HepG2 (cell line): ENCODE results near the gene CHMP6. TPM values are rescaled to one million over a fixed set of nuclear protein-coding genes. Genes with fewer than 3 reads are reported as not detected.
A peak's percentile ranks its signal among the peaks of the same experiment; 100 is the strongest.

Source experiments
- ATAC-seq: fragments of 200-7000 bp; cut with Tn5 transposase; 3 replicates; pipeline ENCODE4 v1.9.1; 2020; ENCODE audit warnings: mild to moderate bottlenecking, moderate library complexity
- BruUV-seq: library from RNA; stranded (reverse); fragments of 400-500 nt; replicated peaks from 2 replicates; lab custom pipeline; 2021; lab: Mats Ljungman, UMichigan
- CTCF ChIA-PET: fragments of 300-600 bp; formaldehyde crosslinking; extraction: SDS; loops from one replicate; lab custom pipeline; 2021; ENCODE audit warnings: low total read pairs, inconsistent platforms, low intra/inter-chr PET ratio; lab: Yijun Ruan, JAX
- POLR2A ChIA-PET: fragments of 350-600 bp; sonication (Branson Sonifier 250); formaldehyde crosslinking; loops from one replicate; lab custom pipeline; 2020; ENCODE audit warnings: antibody characterized with exemption, inconsistent platforms; lab: Yijun Ruan, JAX
- DNase-seq: peaks from one replicate; pipeline ENCODE4 v3.0.0-alpha.2; 2015; ENCODE audit warnings: low spot score
- FAIRE-seq: peaks from 3 replicates; lab custom pipeline; 2011; peaks lifted over from hg19 to GRCh38; lab: Jason Lieb, UNC
- H2AFZ ChIP-seq: one replicate; pipeline ENCODE4 v1.6.1; 2011; ENCODE audit warnings: low read length, inconsistent platforms
- H3K27ac ChIP-seq: fragments of 300-600 bp; 3 replicates; pipeline ENCODE4 v1.8.0; 2011; ENCODE audit warnings: mixed run types, mild to moderate bottlenecking, mixed read lengths, low read length, inconsistent platforms; ENCODE audit not compliant: insufficient read depth; ENCODE audit errors: extremely low read length
- H3K27me3 ChIP-seq, 2 experiments: fragments of 200-600 bp in 1 of 2; 2 replicates in 1 of 2; 3 replicates in 1 of 2; pipeline versions ENCODE4 v1.6.0 to v1.8.0; 2011; ENCODE audit warnings: low read length in 2 of 2, mild to moderate bottlenecking in 2 of 2, moderate library complexity in 2 of 2, inconsistent platforms in 1 of 2; ENCODE audit not compliant: insufficient read depth in 2 of 2, control insufficient read depth in 1 of 2
- H3K36me3 ChIP-seq, 2 experiments: fragments of 200-600 bp in 1 of 2; replicated peaks in 1 of 2; 2 replicates in 1 of 2; 3 replicates in 1 of 2; pipeline versions ENCODE4 v1.5.1 to v1.8.0; 2011; ENCODE audit warnings: low read length in 2 of 2, inconsistent platforms in 1 of 2; ENCODE audit not compliant: insufficient read depth in 2 of 2, control insufficient read depth in 1 of 2
- H3K4me1 ChIP-seq: 2 replicates; pipeline ENCODE4 v1.5.1; 2012; ENCODE audit warnings: low read length, inconsistent platforms; ENCODE audit not compliant: insufficient read depth
- H3K4me2 ChIP-seq: 2 replicates; pipeline ENCODE4 v1.6.0; 2011; ENCODE audit warnings: low read depth, low read length, inconsistent platforms
- H3K4me3 ChIP-seq, 3 experiments: fragments of 200-600 bp in 1 of 3; sonication (generic), shearing (Covaris generic) in 1 of 3; replicated peaks in 1 of 3; 2 replicates each; pipeline ENCODE4 v1.5.1; 2011 to 2016; ENCODE audit warnings: low read length in 3 of 3, inconsistent platforms in 2 of 3, low read depth in 2 of 3, mild to moderate bottlenecking in 2 of 3, control low read depth in 1 of 3, mixed read lengths in 1 of 3; ENCODE audit not compliant: insufficient read depth in 1 of 3
- H3K79me2 ChIP-seq: one replicate; pipeline ENCODE4 v1.6.1; 2011; ENCODE audit warnings: low read length, inconsistent platforms; ENCODE audit not compliant: insufficient read depth
- H3K9ac ChIP-seq: 2 replicates; pipeline ENCODE4 v1.6.0; 2011; ENCODE audit warnings: mild to moderate bottlenecking, low read depth, low read length, inconsistent platforms; ENCODE audit not compliant: insufficient read depth
- H3K9me3 ChIP-seq: 2 replicates; pipeline ENCODE4 v1.5.1; 2012; ENCODE audit warnings: mild to moderate bottlenecking, low read length
- H4K20me1 ChIP-seq: 2 replicates; pipeline ENCODE4 v1.6.0; 2011; ENCODE audit warnings: inconsistent platforms, mild to moderate bottlenecking, low read length, moderate library complexity; ENCODE audit not compliant: insufficient read depth
- AGO2 ChIP-seq: fragments of 200-400 bp; formaldehyde crosslinking; optimal IDR thresholded peaks from 2 replicates; pipeline ENCODE3; 2017; ENCODE audit warnings: mild to moderate bottlenecking, low read depth, low read length, moderate library complexity
- ATRX ChIP-seq: sonication (generic); formaldehyde crosslinking; IDR thresholded peaks from 2 replicates; pipeline ENCODE4 v1.4.0; 2020; ENCODE audit warnings: missing genetic modification reagents, borderline replicate concordance
- DZIP1 ChIP-seq: sonication (generic); formaldehyde crosslinking; IDR thresholded peaks from 2 replicates; pipeline ENCODE4 v1.5.0; 2020; ENCODE audit warnings: mild to moderate bottlenecking, missing genetic modification reagents
- ELK4 ChIP-seq: sonication (generic); formaldehyde crosslinking; IDR thresholded peaks from 2 replicates; pipeline ENCODE4 v1.9.0; 2021; ENCODE audit warnings: missing genetic modification reagents, borderline replicate concordance
- KMT2B ChIP-seq: IDR thresholded peaks from 2 replicates; pipeline ENCODE4 v1.6.1; 2016; ENCODE audit warnings: missing genetic modification reagents, missing compliant biosample characterization
- NCOA5 ChIP-seq: sonication (generic); formaldehyde crosslinking; IDR thresholded peaks from 2 replicates; pipeline ENCODE4 v1.4.0; 2020; ENCODE audit warnings: missing genetic modification reagents
- SYNCRIP ChIP-seq: fragments of 200-400 bp; formaldehyde crosslinking; IDR thresholded peaks from 2 replicates; pipeline ENCODE4 v1.6.1; 2018; ENCODE audit warnings: mild to moderate bottlenecking, low read depth, low read length; ENCODE audit not compliant: insufficient read depth
- ZNF276 ChIP-seq: sonication (generic); formaldehyde crosslinking; IDR thresholded peaks from 2 replicates; pipeline ENCODE4 v1.4.0; 2020; ENCODE audit warnings: mild to moderate bottlenecking, low read depth, missing genetic modification reagents
- ZNF33A ChIP-seq: sonication (generic); formaldehyde crosslinking; IDR thresholded peaks from 2 replicates; pipeline ENCODE4 v1.5.1; 2020; ENCODE audit warnings: missing genetic modification reagents, mild to moderate bottlenecking, moderate library complexity, borderline replicate concordance
- ZNF570 ChIP-seq: sonication (generic); formaldehyde crosslinking; IDR thresholded peaks from 2 replicates; pipeline ENCODE4 v1.4.0; 2020; ENCODE audit warnings: mild to moderate bottlenecking, missing genetic modification reagents, borderline replicate concordance
- ZNF687 ChIP-seq: sonication (generic); formaldehyde crosslinking; IDR thresholded peaks from 2 replicates; pipeline ENCODE4 v1.5.1; 2020; ENCODE audit warnings: mild to moderate bottlenecking, missing genetic modification reagents, moderate library complexity
- ZSCAN9 ChIP-seq: IDR thresholded peaks from 2 replicates; pipeline ENCODE4 v1.6.1; 2016; ENCODE audit warnings: borderline replicate concordance
- WGBS: methylation state at CpG from one replicate; pipeline ENCODE4 v1.1.6; 2017; ENCODE audit warnings: low lambda C conversion rate; 5-methylcytosine and 5-hydroxymethylcytosine counted together
- in situ Hi-C: cut with HindIII; loops from 2 replicates; pipeline ENCODE4 v1.10.0; 2017; ENCODE audit warnings: low pct_unique_long_range_greater_than_20kb; ENCODE audit not compliant: extremely low pct_ligation_motif_present
- intact Hi-C: fragments of 100-400 bp; cut with micrococcal nuclease; formaldehyde crosslinking; loops from one replicate; pipeline ENCODE4 v1.10.0; 2022; ENCODE audit not compliant: unreplicated experiment
- polyA plus RNA-seq, 8 experiments: library from polyadenylated mRNA; depleted of rRNA in 3 of 8; stranded (reverse) in 7 of 8; unstranded in 1 of 8; fragments of >200 nt; fragmentation: Illumina TruSeq in 4 of 8; extraction: Trizol in 4 of 8; gene quantifications; 2 replicates each; pipeline versions ENCODE4 v1.2.1 to v1.2.3, GENCODE V29; 2011 to 2016; ENCODE audit warnings: low read depth in 4 of 8, missing spikeins in 1 of 8, mixed read lengths in 1 of 8; ENCODE audit not compliant: insufficient read depth in 1 of 8
- total RNA-seq, 5 experiments: library from RNA; depleted of rRNA; stranded (reverse); fragments of >200 nt; fragmentation: Illumina TruSeq; extraction: Trizol; gene quantifications; 2 replicates each; pipeline ENCODE4 v1.2.3, GENCODE V29; 2016; ENCODE audit warnings: low read depth in 1 of 5

The CHMP6 gene
- total and polyA plus RNA-seq, 2 of the 13 experiments (the other 11 are each of a cell fraction or from before 2014, with no cell fraction given) = 11.1 to 24.2 TPM

GRCh38 chr17:80951121-80952090 is 40.2 kb upstream of the CHMP6 start:
- no peak overlapping the region for H3K4me3 ChIP-seq
- in situ Hi-C loops (no loop called here), intact Hi-C loops (no loop called here)
- no peak overlapping the region for H2AFZ ChIP-seq
- no peaks in the 10 kb centered on the region for H3K4me1 ChIP-seq
- no peak overlapping the region for H3K4me2 ChIP-seq
- H3K27ac ChIP-seq = no peak overlapping the region
- no TSS peak for BruUV-seq
- WGBS = 97% methylated on average over 35 of the region's 38 CpGs
- peaks cover 19 to 36% of the 10 kb centered on the region in 2 experiments; a peak in 4 of 5 replicates for H3K36me3 ChIP-seq
- DNase-seq (no peak), FAIRE-seq (no peak), ATAC-seq (no peak; the same call in 2 of the 3 replicates)
- H3K27me3 ChIP-seq = no peaks in the 10 kb centered on the region
- ChIA-PET CTCF (no interaction called here), POLR2A (no interaction called here)
- H3K9me3 ChIP-seq = no peaks in the 10 kb centered on the region
- H4K20me1 ChIP-seq = no peaks in the 10 kb centered on the region
- no peaks in the 10 kb centered on the region for H3K79me2 ChIP-seq
- H3K9ac ChIP-seq = no peak overlapping the region
- TF ChIP-seq NCOA5 (CRISPR knock-in tag) (no peak), ZNF570 (CRISPR knock-in tag) (no peak), ZSCAN9 (CRISPR knock-in tag) (no peak), KMT2B (no peak), ZNF276 (CRISPR knock-in tag) (no peak), ZNF687 (0 out of 2 replicates have a peak, but pooled peaks have one; percentile 8), DZIP1 (no peak), AGO2 (peak; percentile 60), SYNCRIP (no peak), ZNF33A (CRISPR knock-in tag) (no peak), ELK4 (CRISPR knock-in tag) (peak; percentile 38; the same call in 1 of the 2 replicates), ATRX (CRISPR knock-in tag) (no peak)
